ENCODE data around the gene ENOX1.

GRCh38 chr13:43731296-43731695 lies 55.5 kb downstream of the ENOX1 start:
- TF ChIP-seq CTCF (IDR thresholded peaks at IDR 0.05 in 2 of 3, conservative IDR thresholded peaks at IDR 0.05 in 1 of 3; ENCODE audit: insufficient read depth in 2 of 3, low read depth in 1 of 3, low read length in 3 of 3) (no peak), MTA1 (IDR thresholded peaks at IDR 0.05; ENCODE audit: borderline replicate concordance) (no peak), POLR2AphosphoS5 (IDR thresholded peaks at IDR 0.05; ENCODE audit: control insufficient read depth, insufficient read depth, low read depth, low read length) (no peak), CSDE1 (IDR thresholded peaks at IDR 0.05) (no peak), TRIM24 (IDR thresholded peaks at IDR 0.05) (no peak), CHCHD3 (CRISPR knock-in tag; IDR thresholded peaks at IDR 0.05) (no peak), ZNF512 (tag; IDR thresholded peaks at IDR 0.05) (no peak), ELK1 (CRISPR knock-in tag; IDR thresholded peaks at IDR 0.05) (no peak), IRF9 (tag; IDR thresholded peaks at IDR 0.05) (no peak)
